DMS 273 (cell line): Measurements from ENCODE around the gene GRM8.

Experiments used
- DNase-seq: peaks from one replicate; lab custom pipeline; 2025; ENCODE audit not compliant: unreplicated experiment; lab: John Stamatoyannopoulos, UW

The GRM8 gene

DNA sequence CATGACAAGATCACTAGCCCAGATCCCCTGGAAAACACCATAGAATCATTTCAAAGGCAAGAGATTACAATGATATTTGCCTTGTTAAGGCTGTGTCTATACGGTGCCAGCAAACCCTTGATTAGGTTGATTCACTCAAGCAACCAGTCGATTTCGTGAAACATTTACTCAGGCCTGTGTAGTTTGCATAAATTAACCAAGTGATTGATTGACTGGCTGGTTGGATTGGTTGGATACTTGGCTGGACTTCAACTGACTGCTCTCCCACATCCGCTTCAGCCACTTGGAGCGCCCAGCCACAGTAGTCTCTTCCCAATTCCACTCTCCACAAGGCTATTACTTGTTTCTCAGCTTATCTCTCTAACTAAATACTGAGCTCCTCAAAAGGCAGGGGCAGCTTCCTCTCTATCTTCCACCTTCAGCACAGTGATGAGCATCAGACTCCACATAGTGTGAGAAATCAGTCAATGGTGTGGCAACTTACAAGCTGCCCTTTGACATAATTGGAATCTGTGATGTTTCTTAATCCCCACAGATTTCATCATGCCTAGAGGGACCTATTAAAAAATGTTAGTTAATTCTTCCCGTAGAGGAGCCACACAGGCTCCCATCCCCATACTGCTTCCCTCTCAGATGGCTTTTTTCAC, 217.4 kb downstream of the GRM8 start:
- DNase-seq, result no peak

DNA sequence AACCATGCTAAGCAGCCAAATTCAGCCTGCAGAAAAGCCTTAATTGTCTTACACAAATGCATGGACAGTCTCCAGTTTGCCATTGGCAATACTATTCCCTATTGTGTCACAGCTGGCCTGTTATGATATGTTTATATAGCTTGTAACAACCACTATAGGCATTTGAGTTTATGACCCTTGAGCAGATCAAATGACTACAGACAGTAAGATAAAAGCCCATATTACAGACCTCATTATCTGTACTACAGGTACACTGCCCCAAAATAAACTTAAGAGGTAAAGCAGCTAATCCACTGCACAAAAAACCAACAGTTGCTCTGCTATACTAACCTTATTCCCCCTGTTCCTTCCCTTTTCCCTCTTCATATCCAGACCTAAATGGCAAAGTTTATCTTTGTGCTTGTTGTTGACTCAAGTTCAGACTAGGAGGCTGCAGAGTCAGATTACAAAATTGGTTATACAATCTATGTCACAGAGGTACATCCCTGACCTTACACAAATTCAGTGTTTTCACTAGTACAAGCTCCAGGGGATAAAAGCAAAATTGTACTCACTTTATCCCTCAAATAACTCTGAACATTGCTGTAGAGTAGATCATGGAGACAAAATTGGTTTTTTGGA, 218.4 kb downstream of the GRM8 start:
- DNase-seq, result no peak

DNA sequence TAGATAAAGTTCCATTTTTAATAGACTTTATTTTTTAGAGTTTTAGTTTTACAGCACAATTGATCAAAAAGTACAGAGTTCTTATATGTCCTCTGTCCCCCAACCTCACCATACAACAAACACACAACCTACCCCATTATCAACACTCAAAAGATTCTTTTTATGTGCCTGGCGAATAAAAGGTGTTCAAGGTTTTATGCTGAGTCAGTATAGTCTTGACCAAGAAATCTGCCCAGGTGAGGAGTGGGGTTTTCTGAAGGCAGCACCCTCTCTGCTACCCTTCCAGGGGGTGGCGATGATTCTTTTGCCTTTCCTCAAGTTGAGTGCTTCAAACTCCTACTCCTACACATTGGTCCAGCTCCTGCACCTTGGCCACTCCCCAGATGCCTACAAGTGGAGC, 222.9 kb downstream of the GRM8 start:
- DNase-seq, result no peak

DNA sequence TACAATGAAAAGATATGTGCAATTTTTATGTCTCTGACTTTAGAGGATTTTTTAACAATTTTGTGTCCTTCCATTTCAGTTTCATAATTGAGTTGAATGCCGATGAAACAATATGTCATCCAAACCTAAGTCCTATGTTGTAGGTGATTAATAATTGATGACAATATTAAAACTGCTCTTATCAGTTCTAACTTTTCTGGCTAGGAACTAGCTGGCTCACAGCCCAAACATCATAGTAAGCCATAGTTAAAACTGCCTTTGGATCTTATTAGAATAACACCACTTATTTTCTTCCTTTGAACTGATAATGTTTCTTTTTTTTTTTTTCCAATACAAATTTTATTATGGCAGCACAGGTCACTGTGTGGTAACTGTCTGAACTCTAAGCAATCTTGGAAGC, 230.9 kb downstream of the GRM8 start:
- DNase-seq, result no peak

DNA sequence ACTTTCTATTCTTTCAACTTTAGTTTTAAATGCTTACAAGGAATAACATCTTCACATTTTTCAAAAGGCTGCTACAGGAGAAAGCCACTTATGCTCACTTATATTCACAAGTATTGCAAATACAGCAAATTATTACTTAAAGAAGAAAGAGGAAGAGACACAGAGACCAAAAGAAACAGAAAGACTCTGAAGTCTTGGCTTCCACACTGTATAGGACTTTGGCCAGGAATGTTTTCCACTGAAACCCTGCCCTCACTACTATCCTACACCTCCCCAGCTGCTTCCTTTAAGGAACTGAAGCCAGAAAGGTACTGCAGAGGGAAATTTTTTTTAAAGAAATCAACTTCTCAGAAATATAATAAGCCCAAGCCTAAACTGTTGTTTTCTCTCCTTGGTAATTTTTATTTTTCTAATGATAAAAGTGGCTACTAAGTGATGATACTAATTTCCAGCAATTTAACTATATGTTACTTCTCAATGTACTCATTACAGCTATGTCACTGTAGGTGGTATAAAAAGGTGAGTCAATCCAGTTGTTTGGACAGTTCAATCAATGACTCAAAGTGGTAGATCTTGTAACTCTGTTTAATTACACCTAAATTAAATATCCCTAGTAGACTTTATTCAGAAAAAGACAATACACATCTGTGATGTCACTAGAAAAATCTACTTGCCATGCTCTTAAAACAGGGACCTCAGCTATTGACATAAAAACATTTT, 231.6 kb downstream of the GRM8 start:
- no peak for DNase-seq

DNA sequence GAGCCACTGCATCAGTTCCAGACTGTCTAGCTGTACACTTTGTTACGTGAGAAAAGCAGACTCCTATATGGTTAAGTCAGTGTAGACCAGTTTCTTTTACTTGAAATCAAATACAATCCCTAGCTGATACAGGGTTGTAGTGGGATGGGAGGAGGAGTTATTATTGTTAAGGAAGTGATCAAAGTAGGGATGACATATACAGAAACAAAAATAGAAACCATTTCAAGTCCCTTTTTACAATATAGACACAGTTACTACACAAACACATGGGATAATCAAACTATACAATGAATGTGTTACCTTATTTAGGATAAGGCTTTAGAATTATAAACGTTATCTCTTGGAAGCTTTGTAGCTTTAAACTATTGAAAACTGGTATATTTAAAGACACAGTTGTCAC, 233.9 kb downstream of the GRM8 start:
- no peak for DNase-seq

DNA sequence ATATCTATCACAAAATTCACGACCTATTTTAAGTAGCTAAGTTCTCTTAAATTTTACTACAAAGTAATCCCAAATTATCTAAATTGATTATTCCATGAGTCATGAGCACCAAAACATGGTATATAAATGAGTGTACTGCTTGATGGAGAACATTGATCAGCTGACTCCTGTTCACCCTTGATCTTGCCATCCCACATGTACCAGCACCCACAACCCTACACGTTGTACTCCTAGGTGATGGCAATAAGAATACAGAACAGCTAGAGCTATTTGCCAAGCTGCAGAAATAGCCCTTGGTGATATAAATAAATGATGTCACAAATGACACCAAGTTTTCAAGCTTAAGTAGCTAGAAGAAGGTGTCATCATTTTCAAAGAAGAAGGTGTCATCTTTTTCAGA, 235.5 kb downstream of the GRM8 start:
- DNase-seq, result no peak

DNA sequence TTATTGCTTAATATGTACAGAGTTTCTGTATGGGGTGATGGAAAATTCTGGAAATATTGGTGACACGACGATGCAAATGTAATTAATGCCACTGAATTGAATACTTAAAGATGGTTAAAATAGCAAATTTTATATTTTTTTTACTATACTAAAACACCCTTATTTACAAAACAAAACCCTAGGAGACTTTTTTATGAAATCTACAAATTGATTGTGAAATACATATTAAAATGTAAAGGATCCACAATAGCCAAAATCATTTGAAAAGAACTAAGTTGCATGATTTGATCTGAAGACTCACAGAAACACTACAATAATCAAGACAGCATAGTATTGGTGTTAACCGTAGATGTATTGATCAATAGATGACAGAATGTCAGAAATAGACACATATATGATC, 252.0 kb downstream of the GRM8 start:
- no peak for DNase-seq

DNA sequence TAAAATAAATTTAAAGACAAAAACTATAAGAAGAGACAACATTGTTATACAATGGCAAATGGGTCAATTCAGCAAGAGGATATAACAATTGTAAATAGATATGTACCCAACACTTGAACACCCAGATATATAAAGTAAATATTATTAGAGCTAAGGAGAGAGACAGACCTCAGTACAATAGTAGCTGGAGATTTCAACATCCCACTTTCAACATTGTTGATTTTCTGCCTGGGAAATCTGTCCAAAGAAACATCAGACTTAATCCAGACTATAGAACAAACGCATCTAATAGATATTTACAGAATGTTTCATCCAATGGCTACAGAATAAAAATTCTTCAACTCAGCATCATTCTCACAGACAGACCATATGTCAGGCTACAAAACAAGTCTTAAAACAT, 256.1 kb downstream of the GRM8 start:
- no peak for DNase-seq

DNA sequence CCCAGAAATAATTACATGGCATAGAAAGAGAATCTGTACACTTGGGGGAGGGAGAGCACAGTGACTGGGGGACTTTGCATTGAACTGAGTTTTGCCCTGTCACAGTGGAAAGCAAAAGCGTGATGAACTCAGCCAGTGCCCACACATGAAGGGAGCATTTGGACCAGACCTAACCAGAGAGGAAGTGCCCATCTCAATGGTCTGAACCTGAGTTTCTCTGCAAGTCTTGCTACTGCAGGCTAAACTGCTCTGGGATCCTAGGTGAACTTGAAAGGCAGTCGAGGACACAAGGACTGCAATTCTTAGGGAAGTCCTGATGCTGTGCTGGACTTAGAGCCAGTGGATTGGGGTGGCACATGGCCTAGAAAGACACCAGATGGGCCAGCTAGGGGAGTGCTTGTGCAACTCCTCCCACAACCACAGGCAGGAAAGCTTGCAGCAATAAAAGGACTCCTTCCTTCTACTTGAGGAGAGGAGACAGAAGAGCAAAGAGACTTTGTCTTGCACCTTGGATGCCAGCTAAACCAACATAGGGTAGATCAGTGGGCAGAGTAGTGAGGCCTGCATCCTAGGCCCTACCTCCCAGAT, 259.0 kb downstream of the GRM8 start:
- peak; percentile 11 for DNase-seq

DNA sequence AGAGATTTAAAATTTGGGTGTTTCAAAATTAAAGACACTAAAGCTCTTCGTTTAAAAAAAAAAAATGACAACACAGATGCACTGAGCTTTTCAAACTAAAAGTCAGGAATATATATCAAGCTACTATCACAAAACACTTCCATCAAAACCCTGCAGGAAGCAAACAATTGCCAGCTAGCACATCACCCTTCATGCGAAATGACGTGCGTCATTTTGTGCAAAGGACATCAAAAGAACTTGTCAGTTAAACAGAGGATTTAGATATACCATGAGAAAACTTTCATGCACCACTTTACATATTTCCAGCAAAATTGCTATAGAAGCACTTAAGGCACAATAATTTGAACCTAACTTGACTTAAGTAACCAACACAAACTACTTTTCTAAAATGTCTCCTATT, 264.7 kb downstream of the GRM8 start:
- DNase-seq, result no peak

DNA sequence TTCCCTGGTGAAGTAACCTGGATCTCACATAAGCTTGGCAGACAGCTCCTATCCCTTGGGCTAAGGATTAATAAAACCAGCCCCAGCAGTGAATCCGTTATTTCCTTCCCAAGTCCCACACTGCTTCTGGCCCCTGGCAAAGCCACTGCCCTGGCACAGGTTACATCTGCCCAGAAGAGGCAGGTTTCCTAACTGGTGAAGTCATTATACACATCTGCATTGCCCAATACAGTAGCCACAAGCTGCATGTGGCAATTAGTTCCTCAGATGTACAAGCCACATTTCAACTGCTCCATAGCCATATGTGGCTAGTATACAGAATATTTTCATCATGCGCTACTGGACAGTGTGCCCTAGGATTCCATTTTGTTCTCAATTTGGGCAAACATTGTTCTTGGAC, 273.0 kb downstream of the GRM8 start:
- DNase-seq, result no peak

DNA sequence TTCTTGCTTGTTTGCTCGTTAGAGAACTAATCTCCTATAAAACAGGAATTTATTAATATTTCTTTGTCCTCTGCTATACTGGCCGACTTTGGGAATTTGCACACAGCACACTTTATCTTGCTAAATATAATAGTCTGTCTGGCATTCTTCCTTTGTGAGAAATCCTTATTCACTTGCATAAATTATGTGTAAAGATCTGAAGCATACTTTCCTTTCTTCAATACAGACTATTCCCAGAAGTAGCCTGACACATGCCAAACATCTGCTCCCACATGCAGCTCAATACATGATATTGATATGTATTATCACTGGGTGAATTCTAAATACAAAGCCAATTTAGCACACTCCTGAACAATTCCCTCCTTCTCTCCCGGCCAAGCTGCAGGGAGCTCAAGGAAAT, 273.9 kb downstream of the GRM8 start:
- no peak for DNase-seq

DNA sequence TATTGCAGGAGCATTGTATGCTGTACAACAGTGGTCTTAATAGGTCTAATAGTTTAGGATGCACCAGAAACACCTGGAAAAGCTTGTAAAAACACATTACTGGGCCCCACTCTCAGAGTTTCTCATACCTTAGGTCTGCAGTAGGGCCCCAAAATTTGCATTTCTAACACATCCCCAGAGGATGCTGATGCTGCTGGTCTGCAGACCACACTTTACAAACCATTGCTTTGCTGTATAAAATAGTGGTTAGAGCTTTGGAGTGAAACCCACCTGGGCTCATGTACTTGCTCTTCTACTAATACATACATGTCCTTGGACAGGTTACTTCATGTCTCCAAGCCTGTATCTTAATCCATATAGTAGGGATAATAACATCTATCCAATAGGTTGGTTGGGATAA, 279.7 kb downstream of the GRM8 start:
- DNase-seq, result no peak

DNA sequence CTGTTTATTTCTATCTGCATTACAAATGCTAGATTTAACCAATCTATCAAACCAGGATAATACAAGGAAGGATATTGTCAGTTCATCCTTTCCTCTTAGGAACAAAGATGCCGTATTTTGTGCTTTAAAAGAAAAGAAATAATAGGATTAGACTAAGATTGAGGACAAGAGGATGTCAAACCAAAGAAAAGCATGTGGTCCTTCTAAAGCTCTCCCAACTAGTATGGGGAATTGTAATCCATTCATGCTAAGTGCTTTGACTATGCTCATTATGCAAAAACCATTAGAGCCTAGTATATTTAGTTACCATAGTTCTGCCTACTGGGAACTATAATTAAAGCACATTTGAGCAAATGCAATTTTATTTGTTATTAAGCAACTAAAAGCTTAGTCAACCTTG, 280.2 kb downstream of the GRM8 start:
- DNase-seq, result no peak

DNA sequence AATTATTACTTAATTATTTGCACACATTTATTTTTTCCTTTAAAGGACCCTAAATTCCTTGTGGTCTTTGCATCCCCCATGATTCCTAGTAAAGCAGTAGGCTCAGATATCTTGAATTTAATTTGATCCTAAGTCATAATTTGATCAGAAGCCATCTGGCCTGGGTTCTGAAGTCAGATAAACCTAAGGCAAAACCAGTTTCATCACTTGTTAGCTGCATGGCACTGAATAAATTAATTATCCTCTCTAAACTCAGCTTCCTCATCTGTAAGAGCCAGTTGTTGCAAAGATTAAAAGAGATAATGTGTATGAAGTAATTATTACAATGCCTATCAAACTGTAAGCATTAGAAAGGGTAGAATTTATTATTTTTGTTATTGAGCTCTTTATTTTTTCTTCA, 293.1 kb downstream of the GRM8 start:
- no peak for DNase-seq

DNA sequence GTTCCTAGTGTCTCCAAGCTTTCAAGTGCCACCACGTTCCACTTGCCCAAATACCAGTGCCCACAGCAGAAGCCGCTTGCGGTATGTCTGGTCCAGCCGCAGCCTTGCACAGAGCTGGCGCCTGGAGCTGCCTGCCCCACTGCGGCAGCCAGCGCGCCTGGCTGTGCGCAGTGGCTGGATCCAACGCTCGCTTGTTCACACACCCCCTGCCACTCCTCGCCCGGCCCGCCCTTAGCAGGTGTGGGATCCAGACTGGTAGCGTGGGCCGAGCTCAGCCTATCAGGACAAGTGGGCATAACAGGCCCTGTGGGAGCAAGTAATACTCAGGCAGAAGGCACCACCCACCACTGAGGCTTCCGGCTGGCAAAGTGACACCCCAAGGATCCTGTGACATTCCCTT, 294.4 kb downstream of the GRM8 start:
- no peak for DNase-seq

DNA sequence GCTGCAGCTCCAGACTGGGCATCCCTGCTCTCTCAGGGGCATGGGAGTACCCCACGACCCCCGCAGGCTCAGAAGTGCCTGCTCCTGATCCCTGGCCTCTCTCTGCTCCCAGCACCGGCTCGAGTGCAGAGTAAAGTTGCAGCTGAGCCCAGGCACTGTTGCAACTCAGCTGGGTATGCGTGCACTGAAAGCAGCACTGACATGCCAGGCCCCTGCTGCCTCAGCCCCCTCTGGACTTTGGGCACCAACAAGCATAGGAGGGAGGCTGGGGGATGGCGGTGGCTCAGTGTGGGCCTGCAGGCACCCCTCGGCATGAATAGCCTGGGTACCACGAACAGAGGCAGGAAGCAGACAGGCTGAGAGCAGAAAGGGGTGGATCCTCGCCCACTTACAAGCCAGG, 295.3 kb downstream of the GRM8 start:
- DNase-seq, result no peak

DNA sequence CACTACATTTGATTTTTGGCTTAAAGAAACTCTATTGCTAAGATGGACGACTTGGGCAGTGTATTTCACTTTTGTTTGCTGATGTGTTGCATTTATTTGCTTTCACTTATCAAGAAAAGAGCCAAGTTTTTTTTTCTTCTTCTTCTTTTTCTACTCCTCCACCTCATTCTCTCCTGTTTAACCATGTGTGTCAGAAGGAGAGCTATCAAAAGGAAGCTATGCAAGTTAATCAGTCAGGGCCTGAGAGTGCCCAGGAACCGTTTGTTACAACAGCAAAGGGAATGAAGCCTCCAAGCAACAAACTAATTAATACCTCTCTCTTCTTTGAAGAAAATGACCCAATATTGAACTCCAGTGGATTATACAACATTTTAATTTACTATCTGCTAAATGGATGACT, 299.3 kb downstream of the GRM8 start:
- no peak for DNase-seq

DNA sequence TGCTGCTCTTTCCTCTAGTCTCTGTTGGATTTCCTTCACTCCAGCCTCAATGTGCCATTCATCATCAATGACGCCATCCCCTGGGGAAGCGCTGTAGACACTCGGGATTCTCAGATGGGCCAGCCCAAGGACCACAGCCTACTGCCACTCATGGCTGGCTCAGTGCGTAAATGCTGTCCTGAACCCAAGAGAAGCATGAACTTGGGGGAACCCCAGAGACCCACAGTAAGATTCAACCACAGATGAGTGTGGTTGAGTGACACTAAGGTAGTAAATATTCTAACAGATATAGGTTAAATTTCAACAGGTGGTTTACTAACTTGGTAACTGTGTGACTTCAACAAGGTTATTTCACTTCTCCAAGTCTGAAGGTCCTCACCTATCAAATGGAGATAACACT, 304.1 kb downstream of the GRM8 start:
- no peak for DNase-seq

DNA sequence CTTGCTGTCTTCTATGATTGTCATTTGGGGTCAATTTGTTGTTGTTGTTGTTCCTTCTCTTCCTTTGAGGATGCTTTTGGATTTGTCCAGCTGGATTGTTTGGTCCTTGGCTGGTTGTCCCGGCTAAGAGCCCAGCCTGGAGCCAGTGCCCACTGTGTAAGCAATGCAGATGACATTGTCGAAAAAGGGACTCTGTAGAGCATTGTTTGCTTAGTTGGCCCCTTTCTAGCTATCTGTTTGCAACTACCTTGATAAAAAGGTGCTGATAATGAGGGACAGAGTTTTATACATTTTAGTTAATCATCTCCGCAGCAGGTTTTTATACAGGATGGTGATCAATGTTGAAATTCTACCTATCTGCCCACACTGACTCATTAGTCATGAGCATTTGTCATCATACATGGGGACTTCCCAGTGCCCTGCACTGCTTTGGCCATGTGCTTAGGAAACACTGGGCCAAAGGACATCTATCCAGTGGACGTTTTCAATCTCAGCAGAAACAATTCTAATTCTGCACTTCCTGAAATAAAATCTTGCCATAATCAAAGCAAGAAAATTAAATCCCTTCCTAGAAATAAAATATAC, 311.9 kb downstream of the GRM8 start:
- DNase-seq, result no peak

DNA sequence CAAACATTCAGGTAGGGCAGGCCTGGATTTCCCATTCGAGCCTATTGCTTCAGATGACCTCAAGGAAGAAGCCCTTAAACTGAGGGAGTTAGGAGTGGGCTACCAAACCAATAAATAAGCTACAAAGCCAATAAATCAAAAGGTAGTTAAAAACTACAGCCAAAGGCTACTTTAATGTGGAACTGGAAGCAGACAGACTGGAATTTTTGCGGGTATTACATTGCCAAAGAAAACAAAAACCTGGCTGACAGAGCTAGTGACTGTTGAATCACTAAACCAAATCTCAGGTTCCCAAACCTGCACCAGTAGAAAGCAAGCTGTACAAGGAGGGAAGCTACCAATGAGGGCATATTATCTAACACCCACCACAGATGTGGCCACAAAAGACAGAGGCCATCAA, 315.6 kb downstream of the GRM8 start:
- DNase-seq, result no peak
